ENCODE data around the gene ANO10.
"Not testable (repeated sequence)": the region's sequence is repeated elsewhere in the genome, so short reads cannot be mapped to it uniquely, and the experiment has no call there.

Gene ANO10

GRCh38 chr3:43478118-43478785, 143.6 kb downstream of the ANO10 start:
- H3K4me3 ChIP-seq (ENCODE audit: low read depth, low read length) = no peak overlapping the region

GRCh38 chr3:43477600-43477999, 144.2 kb downstream of the ANO10 start:
- TF ChIP-seq CTCF (IDR thresholded peaks at IDR 0.05; ENCODE audit: borderline replicate concordance, insufficient read depth, low read depth, low read length) = no peak
- H3K4me3 ChIP-seq (ENCODE audit: low read depth, low read length) = no peak overlapping the region

More at GRCh38 chr3:43478118-43478785, 143.6 kb downstream of the ANO10 start:
- no peak for TF ChIP-seq CTCF (IDR thresholded peaks at IDR 0.05; ENCODE audit: borderline replicate concordance, insufficient read depth, low read depth, low read length)

- TF ChIP-seq CTCF (IDR thresholded peaks at IDR 0.05; ENCODE audit: borderline replicate concordance, insufficient read depth, low read depth, low read length) = no peak
- H3K4me3 ChIP-seq (ENCODE audit: low read depth, low read length) = no peak overlapping the region
Observed at GRCh38 chr3:43473737-43474136, 148.1 kb downstream of the ANO10 start.

- TF ChIP-seq CTCF (IDR thresholded peaks at IDR 0.05; ENCODE audit: borderline replicate concordance, insufficient read depth, low read depth, low read length) = no peak
Observed at GRCh38 chr3:43473244-43473643, 148.6 kb downstream of the ANO10 start.

GRCh38 chr3:43468133-43468532, 153.7 kb downstream of the ANO10 start:
- no peak overlapping the region for H3K4me3 ChIP-seq (ENCODE audit: low read depth, low read length)
- no peak for TF ChIP-seq CTCF (IDR thresholded peaks at IDR 0.05; ENCODE audit: borderline replicate concordance, insufficient read depth, low read depth, low read length)

More at GRCh38 chr3:43473244-43473643, 148.6 kb downstream of the ANO10 start:
- H3K4me3 ChIP-seq (ENCODE audit: low read depth, low read length) = no peak overlapping the region

- no peak overlapping the region for H3K4me3 ChIP-seq (ENCODE audit: low read depth, low read length)
- no peak for TF ChIP-seq CTCF (IDR thresholded peaks at IDR 0.05; ENCODE audit: borderline replicate concordance, insufficient read depth, low read depth, low read length)
Observed at GRCh38 chr3:43465109-43465508, 156.7 kb downstream of the ANO10 start.

GRCh38 chr3:43462566-43462965, 159.2 kb downstream of the ANO10 start:
- H3K4me3 ChIP-seq (ENCODE audit: low read depth, low read length) = not testable (repeated sequence)

All from GM12875 (cell line).